Cortex of kidney (tissue), 1 donor: Measurements from ENCODE around the gene TSC22D1.

Experiments
- DNase-seq: peaks from one replicate; lab custom pipeline; 2025; lab: John Stamatoyannopoulos, UW

TSC22D1 gene

DNA sequence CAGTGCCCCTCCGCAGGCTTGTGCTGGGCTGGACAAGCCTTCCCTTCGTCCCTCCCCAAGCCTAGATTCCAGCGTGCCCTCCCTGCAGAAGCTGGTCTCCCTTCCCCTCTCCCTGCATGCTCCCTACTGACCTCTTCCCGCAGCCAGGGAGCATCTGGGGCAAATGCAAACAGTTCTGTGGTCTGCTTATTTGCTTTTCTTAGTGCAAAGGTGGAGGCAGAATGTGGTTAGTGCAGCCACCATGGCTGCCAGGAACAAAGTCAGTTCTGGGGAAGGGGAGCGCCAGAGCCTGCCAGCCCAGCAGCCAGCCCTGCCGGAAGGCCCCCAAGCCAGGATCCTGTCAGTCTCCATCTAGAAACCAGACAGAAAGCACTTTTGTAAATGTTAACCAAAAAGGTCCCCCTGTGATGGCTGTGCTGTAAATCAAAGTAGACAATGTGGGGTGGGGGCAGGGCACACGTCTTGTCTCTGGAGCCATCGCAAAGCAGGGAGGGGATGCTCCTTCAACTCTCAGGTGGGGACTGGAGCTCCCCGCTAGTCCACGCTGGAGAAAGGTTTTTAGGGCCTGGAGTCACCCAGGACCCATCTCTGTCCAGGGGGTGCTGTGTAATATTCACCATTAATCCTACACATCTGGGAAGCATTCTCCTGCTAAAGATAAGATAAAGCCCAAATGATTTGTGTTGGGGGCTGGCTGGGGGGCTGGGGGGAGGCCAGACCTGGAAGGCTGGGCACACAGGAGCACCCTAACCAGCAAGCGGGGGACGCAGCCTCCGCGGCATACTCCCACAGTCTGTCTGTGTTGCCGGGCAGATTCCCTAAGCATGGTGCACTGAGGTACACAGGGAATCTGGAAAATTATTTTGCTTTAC lies 171.6 kb downstream of the TSC22D1 start:
- DNase-seq: no peak

DNA sequence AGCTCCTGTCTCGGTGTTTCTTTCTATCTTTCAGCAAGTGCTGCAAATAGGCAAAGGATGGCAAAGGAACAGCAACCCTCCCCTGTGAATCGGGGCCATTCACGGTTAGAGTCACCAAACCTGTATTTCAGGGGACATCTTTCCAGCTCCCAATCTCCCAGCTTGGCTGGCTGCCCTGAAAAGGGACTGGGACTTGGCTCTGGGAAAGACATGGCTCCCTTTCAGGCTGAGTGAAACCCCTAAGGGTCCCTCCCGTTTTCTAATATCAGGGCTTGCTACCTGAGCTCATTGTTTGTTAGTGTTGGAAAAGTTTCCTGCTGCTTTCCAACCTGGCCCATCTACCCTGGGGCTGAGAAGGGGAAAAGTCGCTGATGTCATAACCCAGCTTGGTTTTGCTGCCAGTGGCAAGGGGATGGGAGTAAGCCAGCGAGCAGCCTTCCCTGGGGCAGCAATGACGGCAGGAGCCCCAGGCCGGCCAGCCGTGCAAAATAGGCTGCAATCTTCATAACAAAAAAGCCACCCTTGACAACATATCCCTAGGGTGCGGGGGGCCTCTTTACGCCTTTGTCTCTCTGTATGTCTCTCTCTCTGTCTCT lies 172.6 kb downstream of the TSC22D1 start:
- DNase-seq: no peak

DNA sequence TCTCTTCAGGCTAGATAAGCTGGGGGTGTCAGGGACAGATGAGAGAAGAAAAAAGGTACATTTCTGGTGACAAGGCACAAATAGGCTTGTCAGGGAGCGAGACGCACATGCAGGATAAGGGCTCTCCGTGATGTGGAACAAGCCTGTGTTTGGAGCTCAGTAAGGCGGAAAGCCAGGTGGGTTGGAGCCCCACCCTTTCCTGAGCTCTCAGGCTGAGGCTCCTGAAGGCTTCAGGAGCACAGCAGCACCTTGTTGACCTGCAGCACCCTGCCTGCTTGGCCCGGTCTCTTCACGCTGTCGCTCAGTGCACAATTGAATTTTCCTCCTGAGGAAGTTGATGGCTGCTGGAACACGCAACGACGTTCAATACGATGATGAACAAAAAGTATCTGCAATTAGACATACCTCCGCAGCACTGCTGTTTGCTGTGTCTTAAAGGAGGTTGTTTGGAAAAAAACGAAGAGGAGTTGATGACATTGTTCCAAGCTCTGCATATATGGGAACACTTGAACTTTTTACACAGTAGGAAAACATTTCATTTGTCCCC lies 173.2 kb downstream of the TSC22D1 start:
- DNase-seq: no peak

GRCh38 chr13:44401577-44401976 lies 174.6 kb downstream of the TSC22D1 start:
- no peak for DNase-seq

DNA sequence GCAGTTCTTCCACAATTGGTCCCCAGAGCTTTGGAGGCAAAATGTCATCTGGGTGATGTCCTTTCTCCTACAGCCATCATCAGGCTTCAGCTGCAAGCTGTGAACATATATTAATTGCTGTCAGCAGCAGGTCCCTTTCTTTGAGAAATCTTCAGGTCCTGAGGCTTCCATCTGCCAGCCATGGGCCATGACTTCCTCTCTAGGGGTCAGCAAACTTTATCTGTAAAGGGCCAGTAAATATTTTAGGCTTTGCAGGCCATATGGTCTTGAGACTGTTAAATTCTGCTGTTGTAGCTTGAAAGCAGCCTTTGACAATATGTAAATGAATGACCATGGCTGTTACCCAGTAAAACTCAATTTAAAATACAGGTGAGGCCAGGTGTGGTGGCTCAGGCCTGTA lies 175.4 kb downstream of the TSC22D1 start:
- no peak for DNase-seq

GRCh38 chr13:44399074-44399473 lies 177.1 kb downstream of the TSC22D1 start:
- DNase-seq: no peak

DNA sequence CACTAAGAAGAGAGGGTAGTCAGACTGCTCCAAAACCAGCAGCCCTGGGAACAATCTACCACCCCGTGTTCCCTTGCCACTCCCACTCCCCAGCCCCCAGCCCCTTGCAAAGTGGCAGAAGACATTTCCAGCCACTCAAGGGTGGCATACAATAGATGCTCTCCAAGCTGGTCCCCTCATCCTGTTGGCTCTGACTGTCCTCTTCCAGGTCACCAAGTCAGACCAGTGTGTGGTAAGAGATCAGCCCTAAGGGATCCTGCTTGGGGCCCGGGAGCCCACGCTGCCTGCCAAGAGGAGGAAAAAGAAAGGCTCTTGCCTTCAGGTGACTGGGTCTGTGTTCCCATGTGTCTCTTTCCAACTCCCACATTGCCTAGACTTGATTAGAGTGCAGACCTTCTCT lies 177.5 kb downstream of the TSC22D1 start:
- no peak for DNase-seq

DNA sequence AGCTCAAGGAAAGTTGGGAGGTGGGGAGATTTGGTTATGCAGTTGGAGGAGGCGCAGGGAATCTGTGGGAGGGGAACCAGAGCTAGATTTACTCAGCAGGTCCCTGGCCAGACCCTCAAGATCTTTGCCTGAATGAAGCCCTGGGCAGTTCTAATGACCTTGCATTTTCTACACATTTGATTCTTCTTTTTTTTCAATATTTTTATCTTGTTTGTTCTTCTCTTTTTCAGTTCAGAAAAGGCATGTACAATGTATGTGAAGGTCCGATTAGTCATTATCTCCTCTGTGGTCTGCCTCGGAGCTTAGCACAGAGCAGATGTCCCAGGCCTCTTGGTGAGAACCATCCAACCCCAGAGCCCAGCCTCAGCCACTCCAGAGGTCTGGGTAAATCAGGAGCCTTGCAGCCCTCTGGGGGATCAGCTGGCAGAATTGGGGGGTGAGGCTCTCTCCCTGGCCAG lies 178.3 kb downstream of the TSC22D1 start:
- no peak for DNase-seq

DNA sequence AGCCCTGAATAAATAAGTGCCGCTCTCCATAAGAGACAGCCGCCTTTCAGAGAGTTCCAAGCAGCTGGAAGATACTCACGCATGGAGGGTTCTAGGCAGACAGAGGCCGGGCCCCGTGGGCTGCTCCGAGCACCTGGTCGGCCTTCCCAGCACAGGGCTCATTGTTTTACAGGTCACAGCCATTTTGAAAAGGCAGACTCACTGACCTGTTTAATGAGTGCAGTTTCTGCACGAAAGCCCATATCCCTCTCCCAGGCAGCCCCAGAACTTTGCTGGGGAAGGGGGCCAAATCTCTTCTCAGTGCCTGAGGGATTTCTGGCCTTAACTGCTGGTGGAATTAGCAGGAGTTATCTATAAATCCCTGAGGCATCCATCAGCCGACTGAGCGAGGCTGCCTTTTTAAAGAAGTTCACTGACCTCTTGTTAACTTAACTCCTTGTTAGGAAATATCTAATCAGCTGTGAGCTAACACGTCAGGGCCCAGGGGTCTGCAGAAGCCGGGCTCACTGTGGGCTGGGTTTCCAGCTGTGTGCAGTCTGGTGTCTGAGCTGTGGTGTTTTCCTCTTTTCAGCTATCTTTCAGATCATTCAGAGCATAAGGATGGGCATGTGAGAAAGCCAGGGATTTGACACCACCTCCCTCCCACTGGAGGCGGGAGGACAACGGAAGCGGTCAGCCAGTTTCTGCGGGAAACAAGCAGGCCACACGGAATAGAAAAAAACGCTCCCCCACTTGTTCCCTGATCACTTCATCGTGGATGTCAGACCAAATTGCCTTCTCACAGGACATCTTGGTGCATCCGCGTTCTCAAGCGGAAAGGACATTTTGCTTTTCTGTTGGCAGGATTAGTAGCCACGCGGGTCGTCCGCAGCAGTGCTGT lies 179.2 kb downstream of the TSC22D1 start:
- no peak for DNase-seq

DNA sequence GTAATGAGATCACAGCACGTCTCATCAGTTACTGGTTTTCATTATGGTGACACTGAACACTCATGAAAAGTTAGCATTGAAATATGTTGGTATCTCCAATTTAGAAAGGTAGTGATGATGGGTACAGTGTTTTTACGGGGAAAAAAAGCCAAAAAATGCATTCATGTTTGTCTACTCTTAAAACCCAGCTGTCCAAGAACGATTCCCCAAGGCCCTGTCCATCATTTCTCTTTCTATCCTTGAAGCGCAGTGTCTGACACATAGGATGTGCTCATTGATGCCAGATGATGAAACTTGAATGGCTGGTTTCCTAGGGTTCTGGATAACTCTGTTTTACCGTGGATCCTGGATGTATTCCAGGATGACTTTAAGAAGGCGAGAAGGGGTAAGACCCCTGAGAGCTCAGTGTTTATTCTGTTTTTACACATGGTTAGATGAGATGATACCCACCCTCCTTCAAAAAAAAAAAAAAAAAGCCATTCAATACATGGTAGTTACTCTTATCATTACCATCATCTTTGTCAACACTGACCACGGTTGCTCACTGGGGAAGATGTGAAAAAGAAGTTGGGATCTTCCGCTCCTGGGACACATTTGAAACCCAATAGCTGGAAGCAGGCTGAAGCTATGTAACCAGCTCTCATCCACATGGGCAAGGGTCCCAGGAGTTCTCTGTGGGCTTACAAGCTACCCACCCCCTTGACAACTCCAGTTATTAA lies 180.0 kb downstream of the TSC22D1 start:
- no peak for DNase-seq

DNA sequence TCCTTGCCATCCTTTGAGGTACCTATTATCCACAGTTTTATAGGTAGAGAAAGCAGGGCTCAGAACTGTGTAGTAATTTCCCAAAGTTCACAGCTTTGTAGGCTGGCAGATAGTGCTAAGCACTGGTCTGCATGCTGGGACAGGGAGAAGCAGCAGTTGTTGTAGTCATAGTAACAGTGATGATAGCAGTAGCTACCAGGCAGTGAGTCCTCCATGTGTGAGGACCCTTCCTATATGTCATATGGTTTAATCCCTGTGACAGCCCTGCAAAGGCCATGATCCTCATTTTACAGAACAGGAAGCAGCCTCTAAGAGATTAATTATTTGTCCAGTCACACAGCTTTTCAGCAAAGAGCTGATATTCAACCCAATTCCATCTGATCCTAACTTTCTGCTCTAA lies 181.5 kb downstream of the TSC22D1 start:
- no peak for DNase-seq

- DNase-seq: no peak
Measured at GRCh38 chr13:44393391-44393790, 182.7 kb downstream of the TSC22D1 start.

DNA sequence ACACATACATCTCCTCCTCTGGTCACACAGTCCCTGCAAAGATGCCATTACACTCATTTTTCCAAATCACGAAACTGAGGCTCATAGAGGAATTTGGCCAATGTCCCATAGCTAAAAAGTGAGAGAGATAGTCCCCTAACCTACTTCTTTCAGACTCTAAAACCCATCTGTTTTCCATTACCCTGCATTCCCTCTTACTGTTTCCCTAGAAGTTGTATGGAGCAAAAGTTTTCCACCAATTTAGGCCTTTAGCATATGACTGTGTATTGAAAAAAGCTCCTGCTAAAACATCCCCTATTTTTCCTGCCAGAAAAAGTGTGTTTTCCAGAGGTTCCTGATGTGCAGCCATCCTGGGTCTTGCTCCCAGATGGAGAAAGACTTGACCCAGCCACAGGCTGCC lies 186.3 kb downstream of the TSC22D1 start:
- no peak for DNase-seq

- no peak for DNase-seq
Measured at GRCh38 chr13:44389060-44389666, 187.0 kb downstream of the TSC22D1 start.

DNA sequence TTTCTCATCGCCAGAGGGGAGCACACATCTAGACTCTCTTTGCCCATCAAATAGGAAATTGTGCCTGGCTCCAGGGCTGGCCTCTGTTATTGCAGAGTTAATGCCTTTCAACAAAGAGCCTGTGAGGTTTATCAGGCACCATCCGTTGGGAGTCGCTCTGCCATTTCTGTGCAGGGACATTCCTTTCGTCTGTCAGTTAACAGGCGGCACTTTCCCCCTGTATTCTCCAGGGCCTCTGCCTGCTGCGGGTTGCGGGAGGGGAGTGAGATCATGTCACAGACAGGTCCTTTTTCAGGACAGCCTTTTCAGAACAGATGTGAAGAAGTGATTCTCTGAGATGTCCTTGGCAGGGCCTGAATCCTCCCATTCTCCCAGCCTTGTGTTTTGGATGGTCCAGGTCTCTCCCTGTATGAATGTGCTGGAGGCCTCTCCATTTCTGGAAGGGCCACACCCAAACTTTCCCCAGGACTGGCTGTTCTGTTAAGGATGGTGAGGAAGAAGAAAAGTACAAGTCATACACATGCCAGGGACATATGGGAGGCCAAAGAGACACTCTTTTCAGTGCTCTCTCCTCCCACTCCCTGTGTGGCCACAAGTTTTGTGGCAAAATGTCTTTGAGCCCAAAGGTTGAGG lies 187.6 kb downstream of the TSC22D1 start:
- DNase-seq: no peak

DNA sequence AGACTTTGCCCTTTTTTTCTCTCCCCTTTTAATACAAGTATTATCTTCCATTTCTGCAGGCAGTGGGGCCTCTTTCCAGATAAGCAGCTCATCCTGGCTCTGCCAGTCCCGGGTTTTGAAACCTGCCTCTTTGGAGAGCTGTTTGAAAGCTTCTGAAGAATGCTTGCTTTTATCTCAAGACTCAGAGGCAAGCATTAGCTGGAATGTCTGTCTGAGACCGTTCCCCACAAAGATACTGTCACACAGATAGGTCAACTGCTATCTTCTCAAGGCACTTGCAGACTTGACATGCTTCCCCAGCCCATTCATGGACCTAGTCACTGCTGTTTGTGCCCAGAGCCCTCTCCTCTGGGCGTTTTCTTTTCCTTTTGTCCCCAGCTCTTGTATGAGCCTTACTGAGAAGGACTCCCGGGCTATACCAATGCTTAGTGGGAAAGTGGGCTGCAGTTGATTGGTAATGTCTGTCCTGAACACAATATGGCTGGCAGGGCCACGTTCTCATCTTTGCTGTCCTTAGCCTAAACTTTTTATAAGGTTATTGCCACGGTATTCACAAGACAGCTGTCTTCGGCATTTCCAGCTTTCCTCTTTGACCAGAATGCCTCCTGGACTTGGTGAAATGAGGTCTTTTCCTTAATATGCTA lies 189.1 kb downstream of the TSC22D1 start:
- DNase-seq: no peak

GRCh38 chr13:44385847-44386246 lies 190.3 kb downstream of the TSC22D1 start:
- DNase-seq: no peak

DNA sequence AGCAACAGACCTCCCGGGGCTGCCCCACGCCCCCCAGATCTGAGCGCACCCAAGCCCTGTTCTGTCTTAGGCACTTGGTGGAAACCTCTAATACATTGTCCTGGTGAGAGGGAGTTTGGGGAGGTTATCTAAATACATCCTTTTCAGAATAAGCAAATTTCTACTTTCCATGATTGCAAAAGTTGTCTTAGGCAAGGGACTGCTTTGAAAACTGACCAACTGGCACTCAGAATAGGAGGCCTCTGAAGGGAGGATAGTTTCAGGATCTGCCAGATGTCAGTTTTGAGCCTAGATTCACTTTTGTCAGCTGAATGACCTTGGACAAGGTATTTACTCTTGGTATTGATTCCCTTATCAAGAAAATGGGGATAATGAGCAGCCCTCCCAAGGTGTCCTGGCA lies 190.7 kb downstream of the TSC22D1 start:
- DNase-seq: no peak

DNA sequence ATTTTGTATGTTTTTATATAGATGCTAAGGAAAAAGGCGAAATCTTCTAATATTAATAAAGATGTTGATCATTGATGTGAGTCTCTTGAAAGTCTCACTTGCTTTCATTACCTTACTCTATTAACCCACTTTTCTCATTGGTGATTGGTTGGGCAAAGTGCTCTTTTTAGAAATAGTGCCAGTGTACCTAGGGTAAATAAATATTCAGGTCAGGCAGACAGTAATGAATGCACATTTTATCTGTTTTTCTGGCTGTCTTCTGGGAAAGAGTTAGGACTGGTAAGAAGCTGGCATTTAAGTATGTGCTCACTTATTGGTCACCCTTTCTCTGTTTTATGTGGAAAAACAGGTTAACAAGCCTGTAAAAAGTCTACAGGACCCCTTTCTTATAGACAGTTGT lies 191.4 kb downstream of the TSC22D1 start:
- no peak for DNase-seq

- no peak for DNase-seq
Measured at GRCh38 chr13:44383945-44384344, 192.2 kb downstream of the TSC22D1 start.
